ENCODE results near the gene CTDSPL.
A peak's percentile ranks its signal among the peaks of the same experiment; 100 is the strongest.

The CTDSPL gene

GRCh38 chr3:37852097-37852496, 9.6 kb upstream of the CTDSPL start:
- H3K4me3 ChIP-seq (ENCODE audit: low read depth, low read length), result no peak overlapping the region
- TF ChIP-seq, protein P1, sequence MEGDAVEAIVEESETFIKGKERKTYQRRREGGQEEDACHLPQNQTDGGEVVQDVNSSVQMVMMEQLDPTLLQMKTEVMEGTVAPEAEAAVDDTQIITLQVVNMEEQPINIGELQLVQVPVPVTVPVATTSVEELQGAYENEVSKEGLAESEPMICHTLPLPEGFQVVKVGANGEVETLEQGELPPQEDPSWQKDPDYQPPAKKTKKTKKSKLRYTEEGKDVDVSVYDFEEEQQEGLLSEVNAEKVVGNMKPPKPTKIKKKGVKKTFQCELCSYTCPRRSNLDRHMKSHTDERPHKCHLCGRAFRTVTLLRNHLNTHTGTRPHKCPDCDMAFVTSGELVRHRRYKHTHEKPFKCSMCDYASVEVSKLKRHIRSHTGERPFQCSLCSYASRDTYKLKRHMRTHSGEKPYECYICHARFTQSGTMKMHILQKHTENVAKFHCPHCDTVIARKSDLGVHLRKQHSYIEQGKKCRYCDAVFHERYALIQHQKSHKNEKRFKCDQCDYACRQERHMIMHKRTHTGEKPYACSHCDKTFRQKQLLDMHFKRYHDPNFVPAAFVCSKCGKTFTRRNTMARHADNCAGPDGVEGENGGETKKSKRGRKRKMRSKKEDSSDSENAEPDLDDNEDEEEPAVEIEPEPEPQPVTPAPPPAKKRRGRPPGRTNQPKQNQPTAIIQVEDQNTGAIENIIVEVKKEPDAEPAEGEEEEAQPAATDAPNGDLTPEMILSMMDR (conservative IDR thresholded peaks at IDR 0.05; ENCODE audit: low read depth, low read length), result no peak
- DNase-seq (ENCODE audit: low read depth), result no peak

GRCh38 chr3:37852771-37853170, 8.9 kb upstream of the CTDSPL start:
- no peak for DNase-seq (ENCODE audit: low read depth)
- H3K4me3 ChIP-seq (ENCODE audit: low read depth, low read length), result no peak overlapping the region
- TF ChIP-seq, protein P1 (conservative IDR thresholded peaks at IDR 0.05; ENCODE audit: low read depth, low read length), result no peak

- H3K4me3 ChIP-seq (ENCODE audit: low read depth, low read length), result no peak overlapping the region
- TF ChIP-seq, protein P1 (conservative IDR thresholded peaks at IDR 0.05; ENCODE audit: low read depth, low read length), result no peak
- no peak for DNase-seq (ENCODE audit: low read depth)
These were observed 7.8 kb upstream of the CTDSPL start for GRCh38 chr3:37853691-37854413.

DNA sequence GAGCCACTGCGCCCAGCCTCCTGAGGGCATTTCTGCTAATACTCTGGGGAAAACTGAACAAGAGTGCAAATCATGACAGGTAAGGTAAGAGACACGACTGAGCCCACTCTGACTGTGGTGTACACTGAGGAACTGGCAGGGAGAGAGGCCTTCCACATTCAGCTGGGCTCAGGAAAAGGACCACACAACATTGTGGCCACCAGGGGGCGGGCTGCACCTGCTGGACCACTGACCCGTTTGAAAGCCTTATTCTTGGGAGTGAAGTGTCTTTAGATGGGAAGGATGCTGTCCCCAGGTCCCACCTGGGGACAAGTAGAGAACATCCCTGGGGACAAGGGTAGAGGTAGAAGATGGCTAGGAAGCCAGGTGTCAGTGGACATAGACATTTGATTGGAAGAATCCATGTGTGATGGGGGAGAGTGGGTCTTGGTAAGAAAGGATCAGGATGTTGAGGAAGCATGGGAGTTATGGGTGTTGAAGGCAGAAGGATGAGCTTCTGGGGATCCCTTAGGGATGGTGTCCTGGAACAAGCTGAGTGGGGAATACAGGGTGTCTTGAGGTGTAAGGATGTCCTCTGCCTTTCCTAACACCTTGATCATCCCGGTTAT, 6.2 kb upstream of the CTDSPL start:
- H3K4me3 ChIP-seq (ENCODE audit: low read depth, low read length), result no peak overlapping the region
- DNase-seq (ENCODE audit: low read depth), result peak; percentile 83
- TF ChIP-seq, protein P1 (conservative IDR thresholded peaks at IDR 0.05; ENCODE audit: low read depth, low read length), result peak; percentile 93

- DNase-seq (ENCODE audit: low read depth), result no peak
- TF ChIP-seq, protein P1 (conservative IDR thresholded peaks at IDR 0.05; ENCODE audit: low read depth, low read length), result no peak
- no peak overlapping the region for H3K4me3 ChIP-seq (ENCODE audit: low read depth, low read length)
These were observed 5.3 kb upstream of the CTDSPL start for GRCh38 chr3:37856381-37856780.

- no peak overlapping the region for H3K4me3 ChIP-seq (ENCODE audit: low read depth, low read length)
- TF ChIP-seq, protein P1 (conservative IDR thresholded peaks at IDR 0.05; ENCODE audit: low read depth, low read length), result no peak
- DNase-seq (ENCODE audit: low read depth), result no peak
These were observed 2.9 kb upstream of the CTDSPL start for GRCh38 chr3:37858742-37859141.

GRCh38 chr3:37859354-37859753, 2.3 kb upstream of the CTDSPL start:
- TF ChIP-seq, protein P1 (conservative IDR thresholded peaks at IDR 0.05; ENCODE audit: low read depth, low read length), result no peak
- H3K4me3 ChIP-seq (ENCODE audit: low read depth, low read length), result no peak overlapping the region
- no peak for DNase-seq (ENCODE audit: low read depth)

Measured in choroid plexus epithelial cell (primary cell).